ENCODE data around the gene PNMT.

PNMT gene

DNA sequence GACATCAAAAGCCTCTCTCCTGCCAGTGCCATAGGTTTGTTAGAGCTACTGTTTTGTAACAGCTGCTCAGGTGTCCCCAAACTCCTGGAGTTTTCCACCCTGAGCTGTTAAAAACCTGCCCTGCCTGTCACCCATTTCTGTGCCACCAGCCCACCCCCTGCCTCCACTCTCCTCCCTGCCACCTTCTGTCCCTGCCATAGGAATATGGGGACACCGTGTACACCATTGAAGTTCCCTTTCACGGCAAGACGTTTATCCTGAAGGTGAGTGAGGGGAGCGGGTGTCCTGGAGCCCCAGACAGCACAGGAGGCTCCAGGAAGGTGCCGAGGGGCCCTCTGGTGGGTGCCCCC is 8.3 kb upstream of the PNMT start:
- in situ Hi-C loops (cut with HindIII; ENCODE audit: low pct_ligation_motif_present, low sequenced_read_pairs), result no loop called here

DNA sequence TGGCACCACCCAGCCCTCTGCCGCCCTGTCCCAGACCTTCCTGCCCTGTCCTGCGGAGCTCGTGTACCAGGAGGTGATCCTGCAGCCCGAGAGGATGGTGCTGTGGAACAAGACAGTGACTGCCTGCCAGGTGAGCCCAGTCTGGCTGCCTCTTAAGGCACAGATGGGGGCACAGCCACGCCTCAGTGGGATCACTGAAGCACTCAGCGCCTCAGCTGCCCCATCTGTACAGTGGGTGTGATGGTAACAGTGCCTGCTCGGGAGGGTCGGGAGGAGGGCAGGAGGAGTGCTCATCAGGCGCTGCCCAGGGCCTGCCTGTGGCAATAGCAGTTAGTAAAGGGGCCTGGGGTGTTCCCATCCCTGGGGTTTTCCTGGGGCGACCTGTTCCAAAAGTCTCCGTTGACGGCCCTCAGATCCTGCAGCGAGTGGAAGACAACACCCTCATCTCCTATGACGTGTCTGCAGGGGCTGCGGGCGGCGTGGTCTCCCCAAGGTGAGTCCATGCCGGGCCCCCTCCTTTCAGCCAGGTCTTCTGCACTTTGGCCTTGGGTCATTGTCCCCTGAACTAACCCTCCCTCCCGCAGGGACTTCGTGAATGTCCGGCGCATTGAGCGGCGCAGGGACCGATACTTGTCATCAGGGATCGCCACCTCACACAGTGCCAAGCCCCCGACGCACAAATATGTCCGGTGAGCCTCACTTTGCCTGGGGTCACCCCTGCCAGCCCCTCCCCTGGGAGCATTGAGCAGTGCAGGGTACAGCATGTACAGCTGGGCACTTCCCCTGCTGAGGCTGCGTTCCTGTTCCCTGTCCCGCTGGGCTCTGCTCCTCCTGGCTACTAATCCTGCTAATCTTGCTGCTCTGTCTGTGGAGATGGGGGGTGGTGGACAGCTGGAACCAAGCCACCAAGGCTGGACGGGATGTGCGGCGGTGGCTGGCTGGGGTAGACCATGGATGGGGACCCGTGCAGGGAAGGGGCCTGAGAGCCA is 7.6 kb upstream of the PNMT start:
- in situ Hi-C loops (cut with HindIII; ENCODE audit: low pct_ligation_motif_present, low sequenced_read_pairs), result no loop called here
- TF ChIP-seq, protein P1, sequence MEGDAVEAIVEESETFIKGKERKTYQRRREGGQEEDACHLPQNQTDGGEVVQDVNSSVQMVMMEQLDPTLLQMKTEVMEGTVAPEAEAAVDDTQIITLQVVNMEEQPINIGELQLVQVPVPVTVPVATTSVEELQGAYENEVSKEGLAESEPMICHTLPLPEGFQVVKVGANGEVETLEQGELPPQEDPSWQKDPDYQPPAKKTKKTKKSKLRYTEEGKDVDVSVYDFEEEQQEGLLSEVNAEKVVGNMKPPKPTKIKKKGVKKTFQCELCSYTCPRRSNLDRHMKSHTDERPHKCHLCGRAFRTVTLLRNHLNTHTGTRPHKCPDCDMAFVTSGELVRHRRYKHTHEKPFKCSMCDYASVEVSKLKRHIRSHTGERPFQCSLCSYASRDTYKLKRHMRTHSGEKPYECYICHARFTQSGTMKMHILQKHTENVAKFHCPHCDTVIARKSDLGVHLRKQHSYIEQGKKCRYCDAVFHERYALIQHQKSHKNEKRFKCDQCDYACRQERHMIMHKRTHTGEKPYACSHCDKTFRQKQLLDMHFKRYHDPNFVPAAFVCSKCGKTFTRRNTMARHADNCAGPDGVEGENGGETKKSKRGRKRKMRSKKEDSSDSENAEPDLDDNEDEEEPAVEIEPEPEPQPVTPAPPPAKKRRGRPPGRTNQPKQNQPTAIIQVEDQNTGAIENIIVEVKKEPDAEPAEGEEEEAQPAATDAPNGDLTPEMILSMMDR (IDR thresholded peaks at IDR 0.05; ENCODE audit: low read depth, low read length, missing control alignments), result no peak
- H3K36me3 ChIP-seq (replicated peaks), result peaks cover 23% of the 10 kb centered on the region
- no peak overlapping the region for H3K27ac ChIP-seq
- H3K4me3 ChIP-seq (ENCODE audit: low read depth, low read length), result no peak overlapping the region
- no peaks in the 10 kb centered on the region for H3K27me3 ChIP-seq (replicated peaks)
- no peak for DNase-seq

More for the DNA sequence above, 8.3 kb upstream of the PNMT start:
- Histone ChIP-seq H3K4me3 (ENCODE audit: low read depth, low read length) (no peak overlapping the region), H3K27me3 (replicated peaks) (no peaks in the 10 kb centered on the region), H3K27ac (no peak overlapping the region), H3K36me3 (replicated peaks) (peaks cover 23% of the 10 kb centered on the region)
- TF ChIP-seq, protein P1 (IDR thresholded peaks at IDR 0.05; ENCODE audit: low read depth, low read length, missing control alignments), result no peak
- DNase-seq, result no peak

DNA sequence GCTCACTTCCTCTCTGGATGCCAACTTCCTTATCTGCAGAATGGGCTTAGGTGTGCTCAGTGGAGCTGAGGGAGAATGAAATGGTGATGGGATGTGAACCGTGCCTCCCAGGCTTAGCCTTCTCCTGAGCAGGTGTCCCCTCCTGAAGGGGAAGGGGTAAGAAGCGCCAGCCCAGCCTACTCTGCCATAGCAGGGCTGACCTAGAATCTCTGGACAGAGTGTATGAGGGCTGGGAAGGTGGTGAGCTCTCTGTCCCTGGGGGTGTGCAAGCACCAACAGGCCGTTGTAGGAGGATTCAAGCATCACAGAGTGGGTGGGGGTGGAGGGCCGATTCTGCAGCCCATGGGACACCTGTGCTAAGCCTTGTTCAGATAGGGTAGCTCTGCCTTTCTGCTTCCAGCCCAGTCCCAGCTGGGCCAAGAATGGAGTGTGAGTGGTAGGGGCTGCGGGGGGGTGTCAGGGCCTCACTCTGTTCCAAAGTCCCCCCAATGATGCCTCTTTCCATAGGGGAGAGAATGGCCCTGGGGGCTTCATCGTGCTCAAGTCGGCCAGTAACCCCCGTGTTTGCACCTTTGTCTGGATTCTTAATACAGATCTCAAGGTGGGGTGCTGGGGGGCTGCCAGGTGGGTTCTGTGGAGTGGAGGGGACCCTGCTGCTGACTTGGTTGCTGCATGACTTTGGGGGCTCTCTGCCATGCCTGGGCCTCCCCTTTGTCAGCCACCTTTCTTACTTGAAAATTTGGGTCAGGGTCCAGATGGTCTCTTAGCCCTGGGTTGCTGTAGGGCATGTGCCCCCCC is 6.3 kb upstream of the PNMT start:
- H3K27me3 ChIP-seq (replicated peaks), result peaks cover 3% of the 10 kb centered on the region
- TF ChIP-seq, protein P1 (IDR thresholded peaks at IDR 0.05; ENCODE audit: low read depth, low read length, missing control alignments), result no peak
- DNase-seq, result no peak
- H3K36me3 ChIP-seq (replicated peaks), result peaks cover 23% of the 10 kb centered on the region
- in situ Hi-C loops (cut with HindIII; ENCODE audit: low pct_ligation_motif_present, low sequenced_read_pairs), result no loop called here
- no peak overlapping the region for H3K27ac ChIP-seq
- H3K4me3 ChIP-seq (ENCODE audit: low read depth, low read length), result no peak overlapping the region

DNA sequence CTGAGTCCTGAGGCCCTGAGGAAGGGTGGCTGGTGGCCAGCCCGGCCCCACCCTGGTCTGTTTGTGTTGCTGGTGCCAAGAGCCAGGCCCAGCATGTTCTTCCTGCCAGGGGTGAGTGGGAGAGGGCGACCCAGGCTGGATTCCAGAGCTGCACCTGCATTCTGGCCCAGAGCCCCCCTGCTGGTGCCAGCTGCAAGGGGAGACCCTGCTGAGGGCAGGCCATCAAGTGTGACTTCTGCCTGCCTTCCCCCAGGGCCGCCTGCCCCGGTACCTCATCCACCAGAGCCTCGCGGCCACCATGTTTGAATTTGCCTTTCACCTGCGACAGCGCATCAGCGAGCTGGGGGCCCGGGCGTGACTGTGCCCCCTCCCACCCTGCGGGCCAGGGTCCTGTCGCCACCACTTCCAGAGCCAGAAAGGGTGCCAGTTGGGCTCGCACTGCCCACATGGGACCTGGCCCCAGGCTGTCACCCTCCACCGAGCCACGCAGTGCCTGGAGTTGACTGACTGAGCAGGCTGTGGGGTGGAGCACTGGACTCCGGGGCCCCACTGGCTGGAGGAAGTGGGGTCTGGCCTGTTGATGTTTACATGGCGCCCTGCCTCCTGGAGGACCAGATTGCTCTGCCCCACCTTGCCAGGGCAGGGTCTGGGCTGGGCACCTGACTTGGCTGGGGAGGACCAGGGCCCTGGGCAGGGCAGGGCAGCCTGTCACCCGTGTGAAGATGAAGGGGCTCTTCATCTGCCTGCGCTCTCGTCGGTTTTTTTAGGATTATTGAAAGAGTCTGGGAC is 5.5 kb upstream of the PNMT start:
- no peak for DNase-seq
- in situ Hi-C loops (cut with HindIII; ENCODE audit: low pct_ligation_motif_present, low sequenced_read_pairs), result no loop called here
- Histone ChIP-seq H3K27ac (no peak overlapping the region), H3K4me3 (ENCODE audit: low read depth, low read length) (no peak overlapping the region), H3K36me3 (replicated peaks) (peaks cover 23% of the 10 kb centered on the region), H3K27me3 (replicated peaks) (peaks cover 10% of the 10 kb centered on the region)
- TF ChIP-seq, protein P1 (IDR thresholded peaks at IDR 0.05; ENCODE audit: low read depth, low read length, missing control alignments), result no peak

DNA sequence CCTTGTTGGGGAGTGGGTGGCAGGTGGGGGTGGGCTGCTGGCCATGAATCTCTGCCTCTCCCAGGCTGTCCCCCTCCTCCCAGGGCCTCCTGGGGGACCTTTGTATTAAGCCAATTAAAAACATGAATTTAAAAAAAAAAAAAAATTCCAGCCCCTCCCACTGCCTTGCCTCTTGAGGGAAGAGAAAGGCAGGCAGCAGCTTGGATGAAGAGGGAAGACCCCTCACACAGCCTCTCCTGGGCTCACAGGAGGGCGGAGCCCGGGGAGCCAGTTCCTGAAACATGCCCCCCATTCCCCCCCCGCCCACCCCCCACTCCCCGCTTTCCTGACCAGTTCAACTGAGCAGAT is 4.9 kb upstream of the PNMT start:
- no peak for DNase-seq
- in situ Hi-C loops (cut with HindIII; ENCODE audit: low pct_ligation_motif_present, low sequenced_read_pairs), result no loop called here
- Histone ChIP-seq H3K4me3 (ENCODE audit: low read depth, low read length) (no peak overlapping the region), H3K27ac (no peak overlapping the region), H3K36me3 (replicated peaks) (peaks cover 23% of the 10 kb centered on the region), H3K27me3 (replicated peaks) (peaks cover 10% of the 10 kb centered on the region)
- TF ChIP-seq, protein P1 (IDR thresholded peaks at IDR 0.05; ENCODE audit: low read depth, low read length, missing control alignments), result no peak

Data from brain microvascular endothelial cell (primary cell).